Measurements from ENCODE around the gene RPL5.

The RPL5 gene

DNA sequence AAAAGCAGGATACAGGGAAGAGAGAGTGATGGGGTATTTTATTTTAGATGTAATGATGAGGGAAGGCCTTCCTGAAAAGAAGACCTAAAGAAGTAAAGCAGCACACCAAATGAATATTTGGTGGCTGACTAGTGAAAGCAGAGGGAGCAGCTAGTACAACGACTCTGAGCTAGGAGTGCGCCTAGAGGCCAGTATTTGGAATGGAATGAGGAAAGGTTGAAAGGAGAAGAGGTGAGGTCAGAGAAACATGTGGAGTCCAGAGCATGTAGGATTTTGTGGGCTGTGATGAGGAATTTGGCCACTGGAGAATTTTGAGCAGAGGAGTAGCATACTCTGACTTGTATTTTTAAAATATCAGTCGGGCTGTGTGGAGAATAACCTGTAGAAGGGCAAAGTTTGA, 11.8 kb upstream of the RPL5 start:
- H2AK5ac ChIP-seq (ENCODE audit: low read depth, low read length): no peak overlapping the region
- H3K4ac ChIP-seq (ENCODE audit: low read length): no peak overlapping the region
- H2BK5ac ChIP-seq (ENCODE audit: low read length): no peak overlapping the region
- no peak overlapping the region for H3K9ac ChIP-seq (ENCODE audit: low read depth, low read length, poor library complexity)
- H3K27me3 ChIP-seq (ENCODE audit: control insufficient read depth in 3 of 3, insufficient read depth in 3 of 3, low read depth in 1 of 3, low read length in 3 of 3): peaks cover 0 to 3% (median 0%) of the 10 kb centered on the region in 3 experiments
- no CpG with 5 or more reads among the region's 3 CpGs for WGBS, 2 donors (ENCODE audit: extremely low coverage in 2 of 2, insufficient read length in 2 of 2, insufficient replicate concordance in 1 of 2)
- peaks cover 0 to 3% of the 10 kb centered on the region in 2 donors for H3K4me1 ChIP-seq (ENCODE audit: control insufficient read depth in 2 of 2, insufficient read depth in 1 of 2, low read depth in 1 of 2, low read length in 2 of 2)
- H2BK15ac ChIP-seq (ENCODE audit: low read length): no peak overlapping the region
- no peak overlapping the region for H3K18ac ChIP-seq (ENCODE audit: low read length)
- H3K36me3 ChIP-seq (replicated peaks in 1 of 2; ENCODE audit: control insufficient read depth in 2 of 2, insufficient read depth in 2 of 2, low read length in 2 of 2): no peaks in the 10 kb centered on the region
- no peak overlapping the region for H2BK12ac ChIP-seq (ENCODE audit: low read length)
- H3K79me1 ChIP-seq (ENCODE audit: low read depth, low read length): no peaks in the 10 kb centered on the region
- H4K8ac ChIP-seq (ENCODE audit: low read depth, low read length): no peak overlapping the region
- no peak overlapping the region for H3K27ac ChIP-seq (replicated peaks; ENCODE audit: low read length)
- H3K4me3 ChIP-seq (ENCODE audit: low read length in 2 of 2): no peak overlapping the region
- no peak overlapping the region for H3K14ac ChIP-seq (ENCODE audit: low read length)
- no peaks in the 10 kb centered on the region for H3K9me3 ChIP-seq (replicated peaks in 1 of 2; ENCODE audit: control insufficient read depth in 2 of 2, insufficient read depth in 1 of 2, low read depth in 1 of 2, low read length in 2 of 2)
- H3K4me2 ChIP-seq (ENCODE audit: insufficient read depth, low read length, poor library complexity, severe bottlenecking): no peak overlapping the region
- no peak overlapping the region for H3K23ac ChIP-seq (ENCODE audit: low read depth, low read length, poor library complexity)
- H4K91ac ChIP-seq (ENCODE audit: low read depth, low read length, poor library complexity): no peak overlapping the region
- no peak overlapping the region for H2BK120ac ChIP-seq (ENCODE audit: low read depth, low read length)
- H2AFZ ChIP-seq (ENCODE audit: low read length): no peak overlapping the region
- no peak for DNase-seq (ENCODE audit: low spot score)

DNA sequence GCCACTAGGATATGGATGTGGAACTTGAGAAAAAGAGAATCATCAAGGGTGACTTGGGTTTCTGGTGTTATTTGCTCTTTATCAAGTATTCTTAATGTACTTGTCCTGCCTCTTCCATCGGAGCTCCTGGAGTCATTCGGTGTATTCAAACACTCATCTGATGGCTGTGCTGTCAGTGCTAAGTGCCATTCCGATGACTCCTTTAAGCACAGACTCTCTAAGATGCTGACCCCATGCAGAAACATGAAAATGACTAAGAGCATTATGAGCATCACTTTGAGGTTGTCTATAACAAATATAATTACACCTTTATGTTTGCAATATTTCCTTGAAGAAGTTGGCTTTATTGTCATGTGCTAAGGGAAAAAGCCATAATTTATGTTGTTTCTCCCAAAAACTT, 11.3 kb upstream of the RPL5 start:
- no peak overlapping the region for H3K23ac ChIP-seq (ENCODE audit: low read depth, low read length, poor library complexity)
- no peak overlapping the region for H3K9ac ChIP-seq (ENCODE audit: low read depth, low read length, poor library complexity)
- no peak overlapping the region for H4K91ac ChIP-seq (ENCODE audit: low read depth, low read length, poor library complexity)
- H3K27me3 ChIP-seq (ENCODE audit: control insufficient read depth in 3 of 3, insufficient read depth in 3 of 3, low read depth in 1 of 3, low read length in 3 of 3): peaks cover 0 to 3% (median 0%) of the 10 kb centered on the region in 3 experiments
- no peak overlapping the region for H3K4me2 ChIP-seq (ENCODE audit: insufficient read depth, low read length, poor library complexity, severe bottlenecking)
- H3K27ac ChIP-seq (replicated peaks; ENCODE audit: low read length): no peak overlapping the region
- no peak overlapping the region for H2AK5ac ChIP-seq (ENCODE audit: low read depth, low read length)
- no peaks in the 10 kb centered on the region for H3K36me3 ChIP-seq (replicated peaks in 1 of 2; ENCODE audit: control insufficient read depth in 2 of 2, insufficient read depth in 2 of 2, low read length in 2 of 2)
- no peak overlapping the region for H2BK15ac ChIP-seq (ENCODE audit: low read length)
- no peak overlapping the region for H3K4ac ChIP-seq (ENCODE audit: low read length)
- no peak overlapping the region for H3K18ac ChIP-seq (ENCODE audit: low read length)
- no peak overlapping the region for H2AFZ ChIP-seq (ENCODE audit: low read length)
- H3K4me1 ChIP-seq (ENCODE audit: control insufficient read depth in 2 of 2, insufficient read depth in 1 of 2, low read depth in 1 of 2, low read length in 2 of 2): peaks cover 0 to 3% of the 10 kb centered on the region in 2 donors
- no peak overlapping the region for H2BK12ac ChIP-seq (ENCODE audit: low read length)
- no peaks in the 10 kb centered on the region for H3K79me1 ChIP-seq (ENCODE audit: low read depth, low read length)
- no peak for DNase-seq (ENCODE audit: low spot score)
- no peak overlapping the region for H3K4me3 ChIP-seq (ENCODE audit: low read length in 2 of 2)
- no CpG with 5 or more reads among the region's 3 CpGs for WGBS, 2 donors (ENCODE audit: extremely low coverage in 2 of 2, insufficient read length in 2 of 2, insufficient replicate concordance in 1 of 2)
- no peak overlapping the region for H2BK5ac ChIP-seq (ENCODE audit: low read length)
- H3K9me3 ChIP-seq (replicated peaks in 1 of 2; ENCODE audit: control insufficient read depth in 2 of 2, insufficient read depth in 1 of 2, low read depth in 1 of 2, low read length in 2 of 2): no peaks in the 10 kb centered on the region
- H2BK120ac ChIP-seq (ENCODE audit: low read depth, low read length): no peak overlapping the region
- H3K14ac ChIP-seq (ENCODE audit: low read length): no peak overlapping the region
- no peak overlapping the region for H4K8ac ChIP-seq (ENCODE audit: low read depth, low read length)

DNA sequence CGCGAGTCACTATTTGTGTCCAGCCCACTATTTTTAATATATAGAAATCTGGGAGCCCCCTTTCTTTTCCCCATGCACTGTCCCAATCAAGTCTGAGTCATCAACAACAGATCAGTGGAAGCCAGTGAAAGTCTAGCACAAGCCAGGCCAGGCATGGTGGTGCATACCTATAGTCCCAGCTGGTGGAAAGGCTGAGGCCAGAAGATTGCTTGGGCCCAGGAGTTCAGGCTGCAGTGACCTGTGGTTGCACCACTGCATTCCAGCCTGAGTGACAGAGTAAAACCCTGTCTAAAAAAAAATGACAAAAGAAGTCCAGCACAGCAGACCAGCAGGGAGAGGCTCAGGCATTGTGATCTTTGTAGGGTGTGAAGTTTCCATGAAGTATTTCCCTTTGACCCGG, 9.0 kb upstream of the RPL5 start:
- H2BK5ac ChIP-seq (ENCODE audit: low read length): no peak overlapping the region
- H4K91ac ChIP-seq (ENCODE audit: low read depth, low read length, poor library complexity): no peak overlapping the region
- H3K18ac ChIP-seq (ENCODE audit: low read length): peak overlapping the region; percentile 28
- no peak overlapping the region for H3K9ac ChIP-seq (ENCODE audit: low read depth, low read length, poor library complexity)
- no peak overlapping the region for H2BK15ac ChIP-seq (ENCODE audit: low read length)
- no peaks in the 10 kb centered on the region for H3K9me3 ChIP-seq (replicated peaks in 1 of 2; ENCODE audit: control insufficient read depth in 2 of 2, insufficient read depth in 1 of 2, low read depth in 1 of 2, low read length in 2 of 2)
- no peaks in the 10 kb centered on the region for H3K27me3 ChIP-seq (ENCODE audit: control insufficient read depth in 3 of 3, insufficient read depth in 3 of 3, low read depth in 1 of 3, low read length in 3 of 3)
- H2AFZ ChIP-seq (ENCODE audit: low read length): peak overlapping the region; percentile 12
- H3K4me2 ChIP-seq (ENCODE audit: insufficient read depth, low read length, poor library complexity, severe bottlenecking): no peak overlapping the region
- H2AK5ac ChIP-seq (ENCODE audit: low read depth, low read length): no peak overlapping the region
- H3K4ac ChIP-seq (ENCODE audit: low read length): no peak overlapping the region
- DNase-seq (ENCODE audit: low spot score): no peak
- no peak overlapping the region for H2BK12ac ChIP-seq (ENCODE audit: low read length)
- H3K79me1 ChIP-seq (ENCODE audit: low read depth, low read length): no peaks in the 10 kb centered on the region
- H4K8ac ChIP-seq (ENCODE audit: low read depth, low read length): no peak overlapping the region
- peaks cover 0 to 3% of the 10 kb centered on the region in 2 donors for H3K4me1 ChIP-seq (ENCODE audit: control insufficient read depth in 2 of 2, insufficient read depth in 1 of 2, low read depth in 1 of 2, low read length in 2 of 2)
- H3K36me3 ChIP-seq (replicated peaks in 1 of 2; ENCODE audit: control insufficient read depth in 2 of 2, insufficient read depth in 2 of 2, low read length in 2 of 2): no peaks in the 10 kb centered on the region
- H2BK120ac ChIP-seq (ENCODE audit: low read depth, low read length): no peak overlapping the region
- H3K23ac ChIP-seq (ENCODE audit: low read depth, low read length, poor library complexity): no peak overlapping the region
- no CpG with 5 or more reads among the region's 3 CpGs for WGBS, 2 donors (ENCODE audit: extremely low coverage in 2 of 2, insufficient read length in 2 of 2, insufficient replicate concordance in 1 of 2)
- no peak overlapping the region for H3K4me3 ChIP-seq (ENCODE audit: low read length in 2 of 2)
- no peak overlapping the region for H3K27ac ChIP-seq (replicated peaks; ENCODE audit: low read length)
- peak overlapping the region; percentile 56 for H3K14ac ChIP-seq (ENCODE audit: low read length)

DNA sequence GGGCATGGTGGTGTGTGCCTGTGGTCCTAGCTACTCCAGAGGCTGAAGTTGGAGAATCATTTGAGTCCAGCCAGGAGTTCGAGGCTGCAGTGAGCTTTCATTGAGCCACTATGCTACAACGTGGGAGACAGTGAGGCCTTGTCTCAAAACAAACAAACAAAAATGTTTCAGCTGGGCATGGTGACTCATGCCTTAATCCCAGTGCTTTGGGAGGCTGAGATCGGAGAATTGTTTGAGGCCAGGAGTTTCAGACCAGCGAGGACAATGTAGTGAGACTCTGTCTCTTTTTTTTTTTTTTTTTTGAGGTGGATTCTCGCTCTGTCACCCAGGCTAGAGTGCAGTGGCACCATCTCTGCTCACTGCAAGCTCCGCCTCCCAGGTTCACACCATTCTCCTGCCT, 5.0 kb upstream of the RPL5 start:
- H3K4me3 ChIP-seq (ENCODE audit: low read length in 2 of 2): no peak overlapping the region
- no peak overlapping the region for H3K14ac ChIP-seq (ENCODE audit: low read length)
- H2BK5ac ChIP-seq (ENCODE audit: low read length): no peak overlapping the region
- no peak overlapping the region for H3K27ac ChIP-seq (replicated peaks; ENCODE audit: low read length)
- H2AK5ac ChIP-seq (ENCODE audit: low read depth, low read length): no peak overlapping the region
- H3K9me3 ChIP-seq (replicated peaks in 1 of 2; ENCODE audit: control insufficient read depth in 2 of 2, insufficient read depth in 1 of 2, low read depth in 1 of 2, low read length in 2 of 2): no peaks in the 10 kb centered on the region
- WGBS, 2 donors (ENCODE audit: extremely low coverage in 2 of 2, insufficient read length in 2 of 2, insufficient replicate concordance in 1 of 2): no CpG with 5 or more reads among the region's 6 CpGs
- H4K91ac ChIP-seq (ENCODE audit: low read depth, low read length, poor library complexity): no peak overlapping the region
- H3K36me3 ChIP-seq (replicated peaks in 1 of 2; ENCODE audit: control insufficient read depth in 2 of 2, insufficient read depth in 2 of 2, low read length in 2 of 2): no peaks in the 10 kb centered on the region
- no peak overlapping the region for H3K9ac ChIP-seq (ENCODE audit: low read depth, low read length, poor library complexity)
- no peak overlapping the region for H3K18ac ChIP-seq (ENCODE audit: low read length)
- H3K23ac ChIP-seq (ENCODE audit: low read depth, low read length, poor library complexity): no peak overlapping the region
- no peak overlapping the region for H3K4ac ChIP-seq (ENCODE audit: low read length)
- H2BK15ac ChIP-seq (ENCODE audit: low read length): no peak overlapping the region
- H3K79me1 ChIP-seq (ENCODE audit: low read depth, low read length): no peaks in the 10 kb centered on the region
- H2BK12ac ChIP-seq (ENCODE audit: low read length): no peak overlapping the region
- peaks cover 0 to 6% of the 10 kb centered on the region in 2 donors for H3K4me1 ChIP-seq (ENCODE audit: control insufficient read depth in 2 of 2, insufficient read depth in 1 of 2, low read depth in 1 of 2, low read length in 2 of 2)
- H3K4me2 ChIP-seq (ENCODE audit: insufficient read depth, low read length, poor library complexity, severe bottlenecking): no peak overlapping the region
- no peak overlapping the region for H2BK120ac ChIP-seq (ENCODE audit: low read depth, low read length)
- H2AFZ ChIP-seq (ENCODE audit: low read length): no peak overlapping the region
- H3K27me3 ChIP-seq (ENCODE audit: control insufficient read depth in 3 of 3, insufficient read depth in 3 of 3, low read depth in 1 of 3, low read length in 3 of 3): no peaks in the 10 kb centered on the region
- DNase-seq (ENCODE audit: low spot score): no peak
- no peak overlapping the region for H4K8ac ChIP-seq (ENCODE audit: low read depth, low read length)

All from neuronal stem cell (in vitro differentiated cells).